Measurements from ENCODE around the gene TENT5C. TPM values are rescaled to one million over a fixed set of nuclear protein-coding genes. Genes with fewer than 3 reads are reported as not detected.

Gene TENT5C
- total RNA-seq, 4 donors from 2014 or later, result 0.27 to 2.8 (median 1.3) TPM

GRCh38 chr1:117628343-117628742 lies 22.5 kb downstream of the TENT5C start:
- Histone ChIP-seq H3K9me3 (no peaks in the 10 kb centered on the region), H3K36me3 (peaks cover 0 to 11% (median 0%) of the 10 kb centered on the region in 3 donors), H3K27me3 (peaks cover 0 to 18% (median 0%) of the 10 kb centered on the region in 4 donors), H3K4me1 (no peaks in the 10 kb centered on the region), H3K27ac (no peak overlapping the region), H3K4me3 (no peak overlapping the region)
- WGBS, 2 donors, result 90 to 91% methylated on average over 3 of the region's 3 CpGs
- no peak for DNase-seq
- intact Hi-C loops (cut with DNase I), result no loop called here
- no peak for TF ChIP-seq CTCF (IDR thresholded peaks at IDR 0.05)
- no peak for TF ChIP-seq POLR2A (IDR thresholded peaks at IDR 0.05)

- no peaks in the 10 kb centered on the region for H3K36me3 ChIP-seq
- H3K4me3 ChIP-seq, result no peak overlapping the region
- WGBS, 2 donors, result 87 to 91% methylated on average over 9 to 10 of the region's 10 CpGs
- no peaks in the 10 kb centered on the region for H3K4me1 ChIP-seq
- intact Hi-C loops (cut with DNase I), result no loop called here
- no peak overlapping the region for H3K27ac ChIP-seq
- peaks cover 0 to 18% (median 0%) of the 10 kb centered on the region in 4 donors for H3K27me3 ChIP-seq
- no peak for DNase-seq
- TF ChIP-seq POLR2A (IDR thresholded peaks at IDR 0.05) (no peak), CTCF (IDR thresholded peaks at IDR 0.05) (no peak)
- H3K9me3 ChIP-seq, result no peaks in the 10 kb centered on the region
Observed at GRCh38 chr1:117629625-117630422, 24.0 kb downstream of the TENT5C start.

- WGBS, 2 donors, result 80 to 87% methylated on average over 10 to 11 of the region's 15 CpGs
- TF ChIP-seq POLR2A (IDR thresholded peaks at IDR 0.05) (no peak), CTCF (IDR thresholded peaks at IDR 0.05) (no peak)
- Histone ChIP-seq H3K27me3 (peaks cover 0 to 18% (median 0%) of the 10 kb centered on the region in 4 donors), H3K9me3 (no peaks in the 10 kb centered on the region), H3K4me3 (no peak overlapping the region), H3K36me3 (no peaks in the 10 kb centered on the region), H3K4me1 (no peaks in the 10 kb centered on the region), H3K27ac (no peak overlapping the region)
- DNase-seq, result no peak
- intact Hi-C loops (cut with DNase I), result no loop called here
Observed at GRCh38 chr1:117630423-117630998, 24.7 kb downstream of the TENT5C start.

GRCh38 chr1:117631359-117632160 lies 25.7 kb downstream of the TENT5C start:
- H3K27me3 ChIP-seq, result peaks cover 0 to 18% (median 0%) of the 10 kb centered on the region in 4 donors
- no peaks in the 10 kb centered on the region for H3K9me3 ChIP-seq
- WGBS, 2 donors, result 73 to 80% methylated on average over 1 to 7 of the region's 7 CpGs
- no peak overlapping the region for H3K27ac ChIP-seq
- H3K4me3 ChIP-seq, result no peak overlapping the region
- no peaks in the 10 kb centered on the region for H3K36me3 ChIP-seq
- DNase-seq, result no peak
- TF ChIP-seq POLR2A (IDR thresholded peaks at IDR 0.05), result no peak
- no peak for TF ChIP-seq CTCF (IDR thresholded peaks at IDR 0.05)
- H3K4me1 ChIP-seq, result no peaks in the 10 kb centered on the region
- intact Hi-C loops (cut with DNase I), result no loop called here
